OCI-LY1 (cell line): ENCODE results near the gene NOS3.

Source experiments
- H2AFZ ChIP-seq: fragments of 200-600 bp; sonication (generic), shearing (Covaris generic); 2 replicates; pipeline ENCODE4 v1.6.0; 2014; ENCODE audit warnings: antibody characterized with exemption, mild to moderate bottlenecking, low read length
- H3F3A ChIP-seq: fragments of 200-600 bp; sonication (generic), shearing (Covaris generic); 2 replicates; pipeline ENCODE4 v1.6.0; 2014; ENCODE audit warnings: mild to moderate bottlenecking, antibody characterized with exemption, low read length, moderate library complexity; ENCODE audit not compliant: insufficient read depth
- H3K27ac ChIP-seq: fragments of 200-600 bp; sonication (generic); 2 replicates; pipeline ENCODE4 v1.5.1; 2014; ENCODE audit warnings: low read length, mixed run types, mild to moderate bottlenecking, low read depth; ENCODE audit not compliant: poor library complexity, severe bottlenecking
- H3K27me3 ChIP-seq: fragments of 200-600 bp; sonication (generic); 2 replicates; pipeline ENCODE4 v1.6.0; 2014; ENCODE audit warnings: antibody characterized with exemption, mild to moderate bottlenecking, low read length, moderate library complexity; ENCODE audit not compliant: insufficient read depth
- H3K36me3 ChIP-seq: fragments of 200-600 bp; sonication (generic); 2 replicates; pipeline ENCODE4 v1.6.1; 2014; ENCODE audit warnings: mild to moderate bottlenecking, antibody characterized with exemption, low read length, moderate library complexity, mixed read lengths; ENCODE audit not compliant: insufficient read depth
- H3K4me1 ChIP-seq: fragments of 200-600 bp; sonication (generic); 2 replicates; pipeline ENCODE4 v1.5.1; 2014; ENCODE audit warnings: mild to moderate bottlenecking, low read length, moderate library complexity; ENCODE audit not compliant: insufficient read depth, severe bottlenecking
- H3K4me2 ChIP-seq: fragments of 200-600 bp; sonication (generic), shearing (Covaris generic); 2 replicates; pipeline ENCODE4 v1.6.1; 2014; ENCODE audit warnings: low read length
- H3K4me3 ChIP-seq: fragments of 200-600 bp; sonication (generic); 2 replicates; pipeline ENCODE4 v1.5.1; 2014; ENCODE audit warnings: low read length, low read depth, mild to moderate bottlenecking, mixed read lengths; ENCODE audit not compliant: poor library complexity, severe bottlenecking
- H3K79me2 ChIP-seq: fragments of 200-600 bp; shearing (Covaris generic); 2 replicates; pipeline ENCODE4 v1.6.1; 2016; ENCODE audit warnings: mixed run types, low read length, mixed read lengths; ENCODE audit not compliant: insufficient read depth
- H3K9ac ChIP-seq: fragments of 200-600 bp; sonication (generic), shearing (Covaris generic); 2 replicates; pipeline ENCODE4 v1.6.1; 2014; ENCODE audit warnings: mild to moderate bottlenecking, low read length, mixed read lengths
- H3K9me2 ChIP-seq: fragments of 200-600 bp; sonication (generic), shearing (Covaris generic); 2 replicates; pipeline ENCODE4 v1.6.1; 2014; ENCODE audit warnings: low read depth, mild to moderate bottlenecking, low read length, mixed read lengths
- H3K9me3 ChIP-seq: fragments of 200-600 bp; shearing (Covaris generic); 2 replicates; pipeline ENCODE4 v1.6.1; 2014; ENCODE audit warnings: low read length, mixed read lengths
- H4K20me1 ChIP-seq: fragments of 200-600 bp; sonication (generic), shearing (Covaris generic); 2 replicates; pipeline ENCODE4 v1.6.0; 2016; ENCODE audit warnings: mild to moderate bottlenecking, low read length; ENCODE audit not compliant: insufficient read depth
- EZH2 ChIP-seq: fragments of 200-600 bp; sonication (generic), shearing (Covaris generic); IDR thresholded peaks from 2 replicates; pipeline ENCODE4 v1.8.0; 2017; ENCODE audit warnings: borderline replicate concordance, mixed run types, mild to moderate bottlenecking, antibody characterized with exemption, low read length, moderate library complexity, mixed read lengths
- TF ChIP-seq, protein P1 (sequence below): fragments of 200-600 bp; sonication (generic), shearing (Covaris generic); IDR thresholded peaks from 2 replicates; pipeline ENCODE4 v1.5.1; 2017; ENCODE audit warnings: mild to moderate bottlenecking, antibody characterized with exemption, low read length, moderate library complexity, mixed read lengths

NOS3 gene

DNA sequence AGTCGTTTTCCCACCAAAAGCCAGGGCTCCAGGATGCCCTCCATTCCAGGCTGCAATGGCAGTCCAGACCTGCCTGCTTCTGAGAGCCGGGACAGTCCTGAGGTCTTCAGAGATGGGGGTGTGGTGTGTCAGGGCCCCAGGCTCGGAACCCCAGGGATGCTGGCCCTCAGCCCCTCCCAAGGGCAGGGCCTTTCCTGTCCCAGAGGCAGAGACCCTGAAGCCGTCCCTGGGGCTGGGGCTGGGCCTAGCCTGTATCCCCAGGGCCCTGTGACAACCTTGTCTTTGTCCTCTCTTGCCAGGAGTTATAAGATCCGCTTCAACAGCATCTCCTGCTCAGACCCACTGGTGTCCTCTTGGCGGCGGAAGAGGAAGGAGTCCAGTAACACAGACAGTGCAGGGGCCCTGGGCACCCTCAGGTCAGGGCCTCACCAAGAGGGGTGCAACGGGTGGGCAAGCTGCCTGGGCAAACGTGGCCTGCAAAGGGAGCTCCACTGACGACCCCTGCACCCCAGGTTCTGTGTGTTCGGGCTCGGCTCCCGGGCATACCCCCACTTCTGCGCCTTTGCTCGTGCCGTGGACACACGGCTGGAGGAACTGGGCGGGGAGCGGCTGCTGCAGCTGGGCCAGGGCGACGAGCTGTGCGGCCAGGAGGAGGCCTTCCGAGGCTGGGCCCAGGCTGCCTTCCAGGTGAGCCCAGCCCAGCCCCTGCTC lies 15.9 kb downstream of the NOS3 start:
- Histone ChIP-seq H3K4me3 (no peak overlapping the region), H3K9ac (no peak overlapping the region)
- TF ChIP-seq EZH2 = no peak
- TF ChIP-seq, protein P1, sequence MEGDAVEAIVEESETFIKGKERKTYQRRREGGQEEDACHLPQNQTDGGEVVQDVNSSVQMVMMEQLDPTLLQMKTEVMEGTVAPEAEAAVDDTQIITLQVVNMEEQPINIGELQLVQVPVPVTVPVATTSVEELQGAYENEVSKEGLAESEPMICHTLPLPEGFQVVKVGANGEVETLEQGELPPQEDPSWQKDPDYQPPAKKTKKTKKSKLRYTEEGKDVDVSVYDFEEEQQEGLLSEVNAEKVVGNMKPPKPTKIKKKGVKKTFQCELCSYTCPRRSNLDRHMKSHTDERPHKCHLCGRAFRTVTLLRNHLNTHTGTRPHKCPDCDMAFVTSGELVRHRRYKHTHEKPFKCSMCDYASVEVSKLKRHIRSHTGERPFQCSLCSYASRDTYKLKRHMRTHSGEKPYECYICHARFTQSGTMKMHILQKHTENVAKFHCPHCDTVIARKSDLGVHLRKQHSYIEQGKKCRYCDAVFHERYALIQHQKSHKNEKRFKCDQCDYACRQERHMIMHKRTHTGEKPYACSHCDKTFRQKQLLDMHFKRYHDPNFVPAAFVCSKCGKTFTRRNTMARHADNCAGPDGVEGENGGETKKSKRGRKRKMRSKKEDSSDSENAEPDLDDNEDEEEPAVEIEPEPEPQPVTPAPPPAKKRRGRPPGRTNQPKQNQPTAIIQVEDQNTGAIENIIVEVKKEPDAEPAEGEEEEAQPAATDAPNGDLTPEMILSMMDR = no peak

DNA sequence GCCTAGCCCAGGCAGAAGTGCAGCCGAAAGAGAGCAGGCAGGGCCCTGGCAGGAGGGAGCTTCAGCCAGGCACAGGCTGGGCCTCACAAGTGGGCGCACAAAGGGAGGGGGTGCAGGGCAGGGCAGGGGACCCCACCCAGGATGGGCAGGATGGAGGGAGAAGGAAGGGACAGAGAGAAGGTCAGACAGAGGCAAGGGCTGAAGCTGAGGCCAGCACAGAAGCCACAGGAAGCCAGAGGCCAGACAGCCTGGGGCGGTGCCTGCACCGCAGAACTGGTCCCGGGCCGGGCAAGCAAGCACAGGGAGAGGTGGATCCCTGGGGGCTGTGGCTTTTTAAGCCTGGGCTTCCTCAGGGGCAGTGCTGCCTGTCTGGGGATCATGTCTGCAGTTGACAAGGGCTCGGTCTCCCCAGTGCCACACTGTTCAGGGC lies 16.7 kb downstream of the NOS3 start:
- Histone ChIP-seq H3K27me3 (peaks cover 4% of the 10 kb centered on the region; the same call in 1 of the 2 replicates), H3K9me2 (no peaks in the 10 kb centered on the region), H3K36me3 (no peaks in the 10 kb centered on the region), H3K4me3 (no peak overlapping the region), H3K27ac (no peak overlapping the region), H2AFZ (no peak overlapping the region), H3K9ac (no peak overlapping the region), H3K4me2 (no peak overlapping the region), H3F3A (no peaks in the 10 kb centered on the region), H3K9me3 (no peaks in the 10 kb centered on the region), H3K4me1 (peaks cover 7% of the 10 kb centered on the region), H3K79me2 (no peaks in the 10 kb centered on the region), H4K20me1 (no peaks in the 10 kb centered on the region)
- TF ChIP-seq EZH2 = no peak
- TF ChIP-seq, protein P1 = no peak

More for the DNA sequence above, 15.9 kb downstream of the NOS3 start:
- H3K27ac ChIP-seq = no peak overlapping the region
- H3K4me1 ChIP-seq = peaks cover 7% of the 10 kb centered on the region
- no peaks in the 10 kb centered on the region for H3K9me2 ChIP-seq
- H3K79me2 ChIP-seq = no peaks in the 10 kb centered on the region
- no peaks in the 10 kb centered on the region for H3K36me3 ChIP-seq
- no peaks in the 10 kb centered on the region for H4K20me1 ChIP-seq
- no peaks in the 10 kb centered on the region for H3K9me3 ChIP-seq
- no peaks in the 10 kb centered on the region; the same call in 1 of the 2 replicates for H3K27me3 ChIP-seq
- H3K4me2 ChIP-seq = no peak overlapping the region
- no peaks in the 10 kb centered on the region for H3F3A ChIP-seq
- no peak overlapping the region for H2AFZ ChIP-seq

DNA sequence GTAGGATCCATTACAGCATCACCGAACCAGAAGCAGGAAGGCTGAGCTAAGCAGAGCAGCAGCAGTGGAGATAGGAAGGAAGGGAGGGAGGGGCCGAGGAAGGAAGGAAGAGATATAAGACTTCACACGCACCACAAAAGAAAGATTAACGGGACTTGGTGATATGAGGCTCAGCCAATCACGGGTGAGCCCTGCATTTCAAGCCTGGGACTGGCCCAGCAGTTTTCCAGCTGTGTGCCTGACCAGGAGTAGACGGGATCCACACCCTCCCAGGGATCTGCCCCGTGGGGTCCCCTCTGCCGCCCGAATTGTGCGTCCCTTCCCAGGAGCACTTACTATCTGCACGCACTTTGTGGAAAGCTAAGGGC lies 17.3 kb downstream of the NOS3 start:
- no peak overlapping the region for H3K4me3 ChIP-seq
- no peak overlapping the region for H3K27ac ChIP-seq
- H3K79me2 ChIP-seq = no peaks in the 10 kb centered on the region
- no peak overlapping the region for H2AFZ ChIP-seq
- TF ChIP-seq, protein P1 = no peak
- no peak for TF ChIP-seq EZH2
- peaks cover 4% of the 10 kb centered on the region; the same call in 1 of the 2 replicates for H3K27me3 ChIP-seq
- no peaks in the 10 kb centered on the region for H3K9me3 ChIP-seq
- no peaks in the 10 kb centered on the region for H3F3A ChIP-seq
- H3K9ac ChIP-seq = no peak overlapping the region
- H3K9me2 ChIP-seq = no peaks in the 10 kb centered on the region
- no peak overlapping the region for H3K4me2 ChIP-seq
- no peaks in the 10 kb centered on the region for H4K20me1 ChIP-seq
- H3K4me1 ChIP-seq = peaks cover 7% of the 10 kb centered on the region
- H3K36me3 ChIP-seq = no peaks in the 10 kb centered on the region
